NOMO-1 treated with dmso at 0.1 percent for 144 hours (cell line): ENCODE results near the gene SH3TC1.

Experiments used
- DNase-seq: peaks from one replicate; lab custom pipeline; 2025; ENCODE audit not compliant: unreplicated experiment; lab: John Stamatoyannopoulos, UW

Gene SH3TC1

DNA sequence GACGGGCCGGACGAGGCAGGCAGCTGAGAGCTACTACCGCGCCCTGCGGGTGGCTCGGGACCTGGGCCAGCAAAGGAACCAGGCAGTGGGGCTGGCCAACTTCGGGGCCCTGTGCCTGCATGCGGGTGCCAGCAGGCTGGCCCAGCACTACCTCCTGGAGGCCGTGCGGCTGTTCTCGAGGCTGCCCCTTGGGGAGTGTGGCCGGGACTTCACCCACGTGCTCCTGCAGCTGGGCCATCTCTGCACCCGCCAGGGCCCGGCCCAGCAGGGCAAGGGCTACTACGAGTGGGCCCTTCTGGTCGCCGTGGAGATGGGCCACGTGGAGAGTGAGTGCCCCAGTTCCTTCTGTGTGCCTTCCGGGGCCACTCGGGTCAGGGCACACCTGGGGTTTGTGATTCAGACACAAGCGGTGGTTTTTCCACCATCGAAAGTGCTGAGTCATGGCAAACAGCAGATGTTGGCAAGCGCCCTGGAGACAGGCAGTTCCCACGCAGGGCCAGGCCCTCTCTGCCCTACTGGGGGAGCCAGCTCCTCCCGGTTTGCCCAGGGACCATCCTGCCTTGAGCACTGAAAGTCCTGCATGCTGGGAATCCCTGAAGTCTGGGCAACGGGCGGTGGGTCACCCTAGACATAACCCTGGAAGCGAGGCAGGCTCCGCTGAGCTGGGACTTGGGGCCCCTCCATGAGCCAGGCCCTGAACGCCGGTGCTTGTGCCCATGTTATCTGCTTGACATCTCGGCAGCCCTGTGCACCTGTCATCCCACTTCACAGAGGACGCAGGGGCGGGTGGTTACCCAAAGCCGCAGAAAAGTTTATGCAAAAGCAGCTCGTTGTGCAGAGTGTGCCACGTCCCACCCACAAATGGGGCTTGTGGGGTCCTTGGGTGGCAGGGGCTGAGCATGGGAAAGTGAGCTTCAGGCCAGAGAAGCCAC is 29.5 kb downstream of the SH3TC1 start:
- DNase-seq, result no peak

DNA sequence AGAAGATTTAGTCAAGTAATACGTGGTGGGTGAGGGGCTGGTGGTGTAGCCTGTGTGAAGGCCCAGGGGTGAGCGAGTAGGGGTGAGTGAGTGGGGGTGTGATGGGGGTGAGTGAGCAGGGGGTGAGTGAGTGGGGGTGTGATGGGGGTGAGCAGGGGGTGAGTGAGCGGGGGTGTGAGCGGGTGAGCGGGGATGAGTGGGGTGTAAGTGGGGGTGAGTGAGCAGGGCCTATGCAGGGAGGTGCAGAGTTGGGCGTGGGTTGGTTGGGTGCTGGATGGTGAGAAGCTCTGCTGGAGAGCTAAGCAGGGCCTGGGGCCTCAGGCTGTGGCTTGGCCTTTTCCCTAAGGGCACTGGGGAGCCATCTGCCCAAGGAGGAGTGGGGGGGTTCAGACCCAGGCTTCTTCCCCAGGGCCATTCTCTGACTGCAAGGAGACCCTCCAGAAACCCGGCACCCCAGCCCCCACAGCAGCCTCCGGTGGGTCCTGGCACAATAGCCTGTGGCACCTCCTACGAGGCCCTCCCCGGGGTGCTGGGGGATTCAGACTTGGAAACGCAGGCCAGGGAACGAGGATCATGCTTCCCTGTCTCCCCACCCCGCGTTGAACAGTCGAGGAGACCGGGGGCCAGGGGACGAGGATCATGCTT is 30.4 kb downstream of the SH3TC1 start:
- no peak for DNase-seq

DNA sequence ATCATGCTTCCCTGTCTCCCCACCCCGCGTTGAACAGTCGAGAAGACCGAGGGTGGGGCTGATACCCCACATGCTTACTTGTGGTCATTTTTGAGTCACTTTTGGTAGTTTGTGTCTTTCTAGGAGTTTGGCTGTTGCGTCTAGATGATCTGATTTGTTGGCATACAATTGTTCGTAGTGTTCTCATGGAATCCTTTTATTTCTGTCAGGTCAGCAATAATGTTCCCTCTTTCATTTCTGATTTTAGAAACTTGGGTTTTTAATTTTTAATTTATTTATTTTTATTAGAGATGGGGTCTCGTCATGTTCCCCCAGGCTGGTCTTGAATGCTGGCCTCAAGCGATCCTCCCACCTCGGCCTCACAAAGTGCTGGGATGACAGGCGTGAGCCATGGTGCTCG is 30.9 kb downstream of the SH3TC1 start:
- DNase-seq, result no peak

DNA sequence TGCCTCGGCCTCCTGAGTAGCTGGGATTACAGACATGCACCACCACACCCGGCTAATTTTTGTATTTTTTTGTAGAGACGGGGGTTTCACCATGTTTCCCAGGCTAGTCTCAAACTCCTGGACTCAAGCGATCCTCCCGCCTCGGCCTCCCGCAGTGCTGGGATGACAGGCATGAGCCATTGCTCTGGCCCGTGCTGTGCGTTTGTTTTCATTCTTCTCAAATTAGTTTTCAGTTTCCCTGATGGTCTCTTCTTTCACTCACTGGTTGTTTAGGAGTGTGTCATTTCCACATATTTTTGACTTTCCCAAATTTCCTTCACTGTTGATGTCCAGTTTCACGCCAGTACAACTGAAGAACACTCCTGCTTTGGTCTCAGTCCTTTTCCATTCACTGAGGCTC is 31.8 kb downstream of the SH3TC1 start:
- DNase-seq, result no peak

DNA sequence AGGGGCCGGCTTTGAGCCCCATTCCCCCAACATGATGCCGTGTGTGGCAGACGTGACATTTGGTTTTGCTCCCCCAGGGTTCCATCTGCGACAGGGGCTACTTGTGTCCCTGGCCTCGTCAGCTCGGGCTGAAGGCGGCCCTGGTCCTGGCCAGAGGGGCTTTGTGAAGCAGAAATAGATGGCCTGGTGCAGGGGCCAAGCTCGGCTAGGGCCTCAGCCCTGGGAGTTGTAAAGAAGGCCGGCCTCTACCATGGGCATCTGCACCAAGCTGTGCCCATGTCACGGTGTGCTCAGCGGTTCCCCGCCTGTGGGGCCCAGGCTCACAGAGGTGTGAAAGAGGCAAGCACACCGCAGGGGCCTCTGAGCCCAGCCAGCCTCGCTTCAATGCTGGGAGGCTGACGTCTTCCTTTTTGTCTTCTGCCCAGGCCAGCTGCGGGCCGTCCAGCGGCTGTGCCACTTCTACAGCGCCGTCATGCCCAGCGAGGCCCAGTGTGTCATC is 32.5 kb downstream of the SH3TC1 start:
- DNase-seq, result no peak

DNA sequence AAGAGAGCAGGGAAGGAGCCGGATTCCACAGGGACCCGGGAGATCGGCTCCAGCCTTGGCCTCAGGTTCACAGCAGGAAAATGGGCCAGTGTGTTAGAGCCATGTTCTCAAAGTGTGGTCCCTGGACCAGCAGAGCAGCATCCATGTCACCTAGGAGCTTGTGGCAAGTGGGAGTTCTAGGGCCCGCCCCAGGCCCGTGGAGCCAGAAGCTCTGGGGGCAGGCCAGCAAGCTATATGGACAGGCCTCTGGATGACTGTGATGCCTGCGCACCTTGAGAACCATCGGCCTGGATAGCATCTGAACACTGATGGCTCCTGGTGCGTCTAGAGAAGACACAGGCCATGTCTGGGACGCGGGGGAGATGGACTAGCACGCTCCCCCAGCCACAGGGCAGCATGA is 33.7 kb downstream of the SH3TC1 start:
- no peak for DNase-seq

DNA sequence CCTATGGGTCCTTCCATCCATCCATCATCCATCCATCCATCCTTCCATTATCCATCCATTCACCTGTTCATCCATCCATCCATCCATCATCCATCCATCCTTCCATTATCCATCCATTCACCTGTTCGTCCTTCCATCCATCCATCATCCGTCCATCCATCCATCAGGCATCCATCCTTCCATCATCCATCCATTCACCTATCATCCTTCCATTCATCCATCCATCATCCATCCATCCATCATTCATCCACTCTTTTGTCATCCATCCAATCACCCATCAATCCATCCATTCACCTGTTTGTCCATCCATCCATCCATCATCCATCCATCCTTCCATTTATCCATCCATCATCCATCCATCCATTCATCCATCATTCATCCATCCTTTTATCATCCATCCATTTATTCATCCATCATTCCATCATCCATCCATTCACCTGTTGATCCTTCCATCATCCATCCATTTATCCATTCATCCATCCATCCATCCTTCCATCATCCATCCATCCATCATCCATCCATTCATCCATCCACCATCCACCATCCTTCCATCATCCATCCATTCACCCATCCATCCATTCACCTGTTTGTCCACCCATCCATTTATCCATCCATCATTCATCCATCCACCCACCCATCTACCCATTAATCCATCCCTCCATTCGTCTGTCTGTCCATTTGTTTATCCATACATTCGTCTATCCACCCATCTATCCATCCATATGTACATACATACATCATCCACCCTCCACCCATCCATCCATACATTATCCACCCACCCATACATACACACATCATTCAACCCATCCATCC is 34.8 kb downstream of the SH3TC1 start:
- DNase-seq, result no peak

DNA sequence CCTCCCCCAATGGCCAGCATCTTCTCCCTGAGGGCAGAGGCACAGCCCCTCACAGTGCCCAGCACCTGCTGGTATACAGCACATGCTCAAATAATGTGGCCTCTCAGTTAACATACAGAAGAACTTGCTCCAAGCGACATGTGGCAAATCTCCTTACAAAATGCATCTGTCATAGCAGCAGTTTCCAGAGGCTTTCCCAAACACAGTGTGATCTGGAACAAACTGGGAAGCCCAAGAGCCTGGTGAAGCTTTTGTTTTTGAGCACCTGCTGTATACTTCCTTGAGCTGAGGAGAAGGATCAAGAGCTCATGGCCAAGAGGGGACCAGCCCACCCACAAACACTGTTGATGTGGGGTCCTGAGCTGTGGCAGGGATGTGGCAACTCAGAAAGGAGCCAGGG is 35.6 kb downstream of the SH3TC1 start:
- no peak for DNase-seq

DNA sequence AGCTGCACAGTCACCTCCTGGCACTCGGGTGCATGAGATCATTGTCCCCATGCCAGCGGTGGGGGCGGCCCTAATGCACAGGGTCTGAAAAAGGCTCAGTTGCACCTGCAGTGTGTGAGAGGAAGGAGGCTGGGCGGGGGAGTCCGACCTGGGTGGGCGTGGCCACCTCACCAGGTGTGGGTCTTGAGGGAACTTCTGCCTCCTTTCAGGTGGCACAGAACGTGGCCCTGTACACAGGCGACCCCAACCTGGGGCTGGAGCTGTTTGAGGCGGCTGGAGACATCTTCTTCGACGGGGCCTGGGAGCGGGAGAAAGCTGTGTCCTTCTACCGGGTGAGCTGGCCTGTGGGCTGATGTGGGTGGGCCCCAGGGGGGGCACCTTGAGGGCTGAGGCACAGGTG is 36.1 kb downstream of the SH3TC1 start:
- DNase-seq, result no peak

DNA sequence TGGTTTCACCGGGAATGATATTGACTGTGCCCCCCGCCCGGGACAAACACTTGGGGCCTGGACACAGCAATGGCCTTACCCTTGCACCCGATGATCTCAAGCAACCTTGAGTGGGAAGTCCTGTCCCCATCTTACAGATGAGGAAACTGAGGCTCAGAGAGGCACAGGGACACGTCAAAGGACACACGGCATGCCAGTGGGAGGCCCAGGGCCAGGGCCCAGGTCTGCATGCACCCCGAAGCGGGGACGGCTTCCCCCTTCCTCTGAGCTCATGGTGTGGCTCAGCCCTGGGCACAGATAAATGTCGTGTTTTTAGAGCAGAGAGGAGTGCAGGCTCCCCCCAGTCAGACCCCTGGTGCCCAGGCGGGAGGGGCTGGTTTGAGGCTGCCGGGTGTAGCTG is 36.6 kb downstream of the SH3TC1 start:
- no peak for DNase-seq

DNA sequence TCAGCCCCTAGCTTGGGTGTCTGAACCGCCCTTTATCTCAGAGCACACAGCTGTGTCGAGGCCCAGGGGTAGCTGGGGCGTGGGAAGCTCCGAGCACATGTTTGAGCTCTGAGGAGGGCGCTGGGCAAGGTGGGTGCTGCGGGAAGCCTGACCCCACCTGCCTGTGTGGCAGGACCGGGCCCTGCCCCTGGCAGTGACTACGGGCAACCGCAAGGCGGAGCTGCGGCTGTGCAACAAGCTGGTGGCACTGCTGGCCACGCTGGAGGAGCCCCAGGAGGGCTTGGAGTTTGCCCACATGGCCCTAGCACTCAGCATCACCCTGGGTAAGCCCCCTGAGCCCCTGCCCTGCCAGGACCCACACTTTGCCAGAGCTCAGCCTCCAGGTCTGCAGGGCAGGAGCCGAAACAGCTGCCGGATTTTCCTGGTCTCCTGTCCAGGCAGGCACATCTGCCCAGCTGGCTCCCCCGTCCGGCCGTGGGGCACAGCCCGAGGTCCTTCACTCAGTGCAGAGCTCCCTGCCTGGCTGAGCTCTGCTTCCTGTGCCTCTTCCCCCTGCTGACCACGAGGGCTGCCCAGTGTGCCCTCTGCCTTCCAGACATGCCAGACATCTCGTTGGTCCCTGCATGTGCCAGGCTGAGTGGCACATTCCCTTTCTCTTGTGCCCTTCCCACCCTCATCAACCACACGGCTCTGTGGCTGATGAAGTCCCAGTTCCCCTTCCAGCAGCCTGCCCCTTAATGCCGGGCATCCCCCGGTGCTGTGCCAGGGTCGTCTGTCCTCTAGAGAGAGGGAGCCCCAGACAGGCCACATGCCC is 37.2 kb downstream of the SH3TC1 start:
- DNase-seq, result no peak

DNA sequence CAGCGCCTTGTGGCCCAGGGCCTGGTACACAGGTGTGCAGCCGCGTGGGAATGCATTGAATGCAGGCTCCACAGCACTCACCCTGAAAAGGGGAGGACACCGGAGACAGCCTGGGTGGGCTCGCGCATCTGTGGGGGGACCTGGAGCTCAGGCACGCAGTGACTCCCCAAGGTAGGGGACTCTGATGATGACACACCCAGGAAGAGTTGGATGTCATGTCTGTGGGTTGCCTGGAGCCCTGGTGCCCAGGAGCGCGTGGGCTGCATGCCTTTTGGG is 37.8 kb downstream of the SH3TC1 start:
- DNase-seq, result no peak

DNA sequence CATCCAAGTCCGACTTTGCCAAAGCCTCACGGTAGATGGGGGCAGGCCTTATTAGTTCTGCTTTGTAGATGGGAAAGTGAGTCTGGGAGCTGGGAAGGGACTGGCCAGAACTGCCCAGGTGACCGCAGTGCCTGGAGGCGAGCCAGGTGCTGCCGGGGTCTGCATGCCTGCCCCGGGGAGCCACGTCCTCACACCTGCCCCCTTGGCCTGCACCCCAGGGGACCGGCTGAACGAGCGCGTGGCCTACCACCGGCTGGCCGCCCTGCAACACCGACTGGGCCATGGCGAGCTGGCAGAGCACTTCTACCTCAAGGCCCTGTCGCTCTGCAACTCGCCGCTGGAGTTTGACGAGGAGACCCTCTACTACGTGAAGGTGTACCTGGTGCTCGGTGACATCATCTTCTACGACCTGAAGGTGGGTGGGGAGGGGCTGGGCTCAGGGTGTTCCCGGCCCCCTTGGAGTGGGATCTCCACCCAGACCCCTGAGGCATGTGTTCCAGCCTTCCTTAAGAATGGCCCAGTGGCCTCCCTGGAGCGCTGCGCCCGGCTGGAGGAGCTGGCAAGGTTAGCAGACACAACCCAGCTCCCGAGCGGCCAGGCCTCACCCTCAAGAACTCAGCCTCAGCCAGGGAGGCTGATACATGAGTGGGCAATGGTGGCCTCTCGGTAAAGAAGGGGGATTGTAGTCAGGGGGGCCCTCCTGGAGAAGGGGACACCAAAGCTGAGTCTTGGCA is 38.3 kb downstream of the SH3TC1 start:
- no peak for DNase-seq

DNA sequence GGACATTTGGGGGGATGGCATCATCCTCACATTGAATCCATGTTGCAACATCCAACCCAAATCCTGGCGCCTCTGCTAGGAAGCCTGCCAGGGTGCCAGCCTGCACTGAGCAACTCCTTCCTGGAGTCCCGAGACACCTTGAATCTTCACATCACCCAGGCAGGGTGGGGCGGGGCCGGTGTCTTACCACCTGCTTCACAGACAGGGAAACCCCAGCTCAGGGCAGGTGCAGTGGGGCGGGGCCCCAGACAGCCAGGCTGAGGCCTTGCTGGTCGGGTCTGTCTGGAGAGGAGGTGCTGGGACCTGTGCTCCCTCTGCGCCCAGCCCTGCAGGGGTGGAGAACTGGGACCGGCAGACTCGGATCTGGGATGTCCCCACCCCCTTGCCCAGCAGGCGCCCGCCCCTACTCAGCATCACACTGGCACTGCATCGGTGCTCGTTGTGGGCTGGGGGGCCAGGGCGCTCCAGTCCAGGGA is 39.0 kb downstream of the SH3TC1 start:
- no peak for DNase-seq

DNA sequence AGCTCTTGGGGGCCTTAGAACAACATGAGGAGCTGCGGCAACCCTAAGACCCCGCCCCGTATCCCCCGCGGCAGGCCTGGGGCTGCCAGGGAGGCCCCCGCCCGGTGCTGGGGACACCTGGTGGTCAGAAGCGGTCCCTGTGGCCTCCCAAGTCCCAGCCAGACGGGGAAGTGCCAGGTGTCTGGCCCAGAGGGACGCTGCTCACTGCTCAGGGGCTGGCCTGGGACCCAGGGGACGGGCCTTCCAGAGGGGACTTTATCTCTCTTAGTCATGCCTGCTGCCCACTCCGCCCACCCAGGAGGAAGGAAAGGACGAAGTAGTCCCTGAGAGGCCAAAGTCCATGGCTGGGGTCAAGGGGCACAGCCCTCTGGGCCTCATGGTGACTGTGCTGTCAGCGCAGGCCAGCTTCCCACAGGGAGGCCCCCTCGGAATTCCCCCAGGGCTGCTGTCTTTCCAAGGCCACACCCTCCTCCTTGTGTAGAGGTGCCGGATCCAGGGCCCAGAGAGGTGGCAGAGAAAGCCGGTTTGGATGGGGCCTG is 39.5 kb downstream of the SH3TC1 start:
- DNase-seq, result no peak

DNA sequence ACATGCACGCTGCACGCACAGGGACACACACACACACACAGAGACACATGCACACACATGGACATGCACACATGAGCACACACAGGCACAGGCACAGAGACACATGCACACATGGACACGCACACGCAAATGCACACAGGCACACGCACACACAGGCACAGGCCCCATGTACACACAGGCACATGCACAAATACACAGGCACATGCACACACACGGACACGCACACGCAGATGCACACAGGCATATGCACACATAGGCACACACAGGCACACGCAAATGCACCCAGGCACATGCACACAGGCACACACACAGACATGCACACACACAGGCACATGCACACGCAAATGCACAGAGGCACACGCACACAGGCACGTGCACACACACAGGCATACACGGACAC is 40.1 kb downstream of the SH3TC1 start:
- DNase-seq, result no peak

DNA sequence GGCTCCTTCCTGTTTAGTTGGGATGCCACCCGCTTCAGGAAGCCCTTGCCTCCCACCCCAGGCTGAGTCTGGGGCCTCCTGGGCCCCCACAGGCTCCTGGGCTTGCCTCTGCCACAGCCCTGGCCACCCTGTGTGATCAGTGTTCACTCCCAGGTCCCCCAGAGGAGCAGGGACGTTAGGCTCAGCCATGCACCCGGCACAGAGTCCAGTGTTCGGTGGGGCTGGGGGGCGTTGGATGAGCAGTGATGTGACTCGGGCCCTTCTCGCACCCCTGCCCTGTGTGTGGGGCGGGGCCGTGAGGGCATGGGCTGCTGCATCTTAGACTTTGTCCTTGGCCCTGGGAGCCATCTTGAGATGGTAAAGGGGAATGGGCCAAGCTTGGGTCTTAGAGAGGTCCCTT is 40.6 kb downstream of the SH3TC1 start:
- no peak for DNase-seq

DNA sequence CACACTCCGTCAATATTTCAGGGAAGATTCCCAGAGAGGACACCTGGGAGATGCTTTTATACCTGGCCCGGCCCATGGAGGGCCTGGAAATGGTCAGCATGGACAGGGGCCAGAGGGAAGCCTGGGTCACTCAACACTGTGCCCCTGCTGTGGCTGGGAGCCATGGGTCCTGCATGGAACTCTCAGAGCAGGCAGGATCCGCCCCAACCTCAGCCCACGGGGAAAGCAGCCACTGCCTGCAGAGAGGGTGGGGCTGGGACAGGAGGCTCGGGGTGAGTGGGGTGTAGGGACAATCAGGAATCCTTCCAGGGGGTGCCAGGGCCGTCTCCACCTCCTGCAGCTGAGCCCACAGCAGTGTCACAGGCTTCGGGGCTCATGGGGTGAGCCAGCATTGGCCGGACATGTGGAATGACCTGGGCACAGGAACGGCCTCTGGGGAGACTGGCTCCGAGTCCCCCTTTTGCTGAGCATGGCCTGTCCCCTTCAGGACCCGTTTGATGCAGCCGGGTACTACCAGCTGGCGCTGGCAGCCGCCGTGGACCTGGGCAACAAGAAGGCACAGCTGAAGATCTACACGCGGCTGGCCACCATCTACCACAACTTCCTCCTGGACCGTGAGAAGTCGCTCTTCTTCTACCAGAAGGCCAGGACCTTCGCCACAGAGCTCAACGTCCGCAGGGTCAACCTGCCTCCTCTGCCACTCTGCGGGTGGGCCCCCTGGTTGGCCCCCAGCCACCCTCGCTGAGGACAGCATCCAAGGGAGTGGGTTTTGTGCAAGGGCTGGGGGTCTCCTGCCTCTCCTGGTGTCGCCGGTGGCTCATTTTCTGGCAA is 41.3 kb downstream of the SH3TC1 start:
- no peak for DNase-seq

DNA sequence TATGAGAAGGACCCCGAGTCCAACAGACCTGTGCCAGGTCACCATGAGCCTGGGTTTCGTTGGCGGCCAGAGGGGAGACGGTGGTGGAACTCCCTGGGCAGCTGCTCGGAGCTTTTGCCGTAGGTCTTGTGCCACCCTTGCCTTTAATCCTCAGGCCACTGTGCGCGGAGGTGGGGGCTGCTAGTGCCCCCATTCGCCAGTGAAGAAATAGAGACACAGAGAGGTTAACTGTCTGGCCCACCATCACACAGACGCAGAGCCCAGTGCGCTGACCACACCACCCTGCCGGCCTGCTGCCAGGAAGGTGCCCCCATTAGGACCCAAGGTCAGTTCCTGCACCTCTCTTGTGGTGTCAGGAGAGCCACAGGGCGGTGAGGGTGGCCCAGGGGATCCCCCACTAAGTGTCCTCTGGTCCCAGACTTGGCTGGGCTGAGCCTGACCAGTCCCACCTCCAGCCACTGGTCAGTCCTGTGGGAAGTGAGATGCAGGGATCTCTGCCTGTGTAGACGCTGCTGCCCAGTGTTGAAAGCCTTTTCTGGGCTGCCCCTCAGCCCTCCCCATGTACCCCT is 42.2 kb downstream of the SH3TC1 start:
- no peak for DNase-seq
